Measurements from ENCODE around the gene RAC2.

Gene RAC2

DNA sequence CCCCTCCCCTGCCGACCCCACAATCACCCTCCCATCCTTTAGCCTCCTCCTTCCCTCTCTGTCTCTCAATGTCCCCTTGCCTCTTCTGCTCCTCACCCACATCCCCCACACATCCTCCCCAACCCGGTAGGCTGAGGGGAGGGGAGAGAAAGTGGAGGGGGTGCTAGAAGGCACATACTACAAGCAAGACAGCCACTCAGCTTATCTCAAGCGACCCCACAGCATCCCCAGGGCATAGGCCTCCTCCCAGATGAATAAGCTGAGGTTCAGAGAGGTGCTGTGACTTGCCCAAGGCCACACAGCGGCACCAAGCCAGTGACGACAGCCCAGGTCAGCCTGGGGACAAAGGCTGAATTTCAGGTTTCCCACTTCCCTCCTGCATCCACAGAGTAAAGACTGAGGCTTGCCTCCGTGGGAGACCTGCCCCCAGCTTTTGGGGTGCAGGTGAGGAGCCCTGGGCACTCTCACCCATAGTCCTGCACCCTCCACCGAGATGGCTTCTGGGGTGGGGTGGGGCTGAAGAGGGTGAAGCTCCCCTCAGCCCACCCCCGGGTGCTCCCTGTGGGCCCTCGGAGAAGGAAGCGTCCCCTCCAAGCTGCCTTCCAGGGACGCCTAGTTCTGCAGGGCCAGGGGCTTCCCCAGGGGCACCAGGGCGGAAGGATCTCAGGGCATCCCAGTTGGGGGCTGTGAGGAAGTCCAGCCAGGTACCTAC lies 511 bp downstream of the RAC2 start:
- no peak overlapping the region for H3K27ac ChIP-seq

DNA sequence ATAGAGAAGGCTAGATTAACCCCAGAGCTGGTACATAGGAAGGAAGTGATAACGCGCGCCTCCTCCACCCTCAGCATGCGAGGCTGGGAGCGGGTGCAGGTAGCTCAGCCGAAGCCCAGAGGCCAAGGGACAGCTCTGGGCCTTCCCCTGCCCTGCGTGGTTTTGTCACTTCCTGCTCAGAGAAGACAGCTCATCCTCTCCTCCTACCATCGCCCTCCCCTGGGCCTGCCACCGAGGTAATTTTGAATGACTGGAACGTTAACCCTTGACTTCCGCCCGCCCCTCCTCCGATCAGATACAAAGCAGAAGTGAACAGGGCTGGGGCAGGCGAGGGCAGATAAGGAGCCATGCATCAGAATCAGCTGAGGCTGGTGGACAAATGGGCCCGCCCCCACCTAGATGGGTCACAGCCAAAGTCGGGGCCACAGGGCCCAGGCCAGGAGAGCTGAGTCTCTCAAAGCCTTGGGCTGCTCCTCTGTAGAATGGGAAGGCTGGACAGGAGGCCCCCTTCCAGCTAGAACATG lies 1.6 kb downstream of the RAC2 start:
- TF ChIP-seq, protein P1, sequence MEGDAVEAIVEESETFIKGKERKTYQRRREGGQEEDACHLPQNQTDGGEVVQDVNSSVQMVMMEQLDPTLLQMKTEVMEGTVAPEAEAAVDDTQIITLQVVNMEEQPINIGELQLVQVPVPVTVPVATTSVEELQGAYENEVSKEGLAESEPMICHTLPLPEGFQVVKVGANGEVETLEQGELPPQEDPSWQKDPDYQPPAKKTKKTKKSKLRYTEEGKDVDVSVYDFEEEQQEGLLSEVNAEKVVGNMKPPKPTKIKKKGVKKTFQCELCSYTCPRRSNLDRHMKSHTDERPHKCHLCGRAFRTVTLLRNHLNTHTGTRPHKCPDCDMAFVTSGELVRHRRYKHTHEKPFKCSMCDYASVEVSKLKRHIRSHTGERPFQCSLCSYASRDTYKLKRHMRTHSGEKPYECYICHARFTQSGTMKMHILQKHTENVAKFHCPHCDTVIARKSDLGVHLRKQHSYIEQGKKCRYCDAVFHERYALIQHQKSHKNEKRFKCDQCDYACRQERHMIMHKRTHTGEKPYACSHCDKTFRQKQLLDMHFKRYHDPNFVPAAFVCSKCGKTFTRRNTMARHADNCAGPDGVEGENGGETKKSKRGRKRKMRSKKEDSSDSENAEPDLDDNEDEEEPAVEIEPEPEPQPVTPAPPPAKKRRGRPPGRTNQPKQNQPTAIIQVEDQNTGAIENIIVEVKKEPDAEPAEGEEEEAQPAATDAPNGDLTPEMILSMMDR (conservative IDR thresholded peaks at IDR 0.05) = no peak
- no peak for TF ChIP-seq ZFX (IDR thresholded peaks at IDR 0.05)

More for the DNA sequence above, 511 bp downstream of the RAC2 start:
- no peak for TF ChIP-seq ZFX (IDR thresholded peaks at IDR 0.05)
- TF ChIP-seq, protein P1 (conservative IDR thresholded peaks at IDR 0.05) = no peak

DNA sequence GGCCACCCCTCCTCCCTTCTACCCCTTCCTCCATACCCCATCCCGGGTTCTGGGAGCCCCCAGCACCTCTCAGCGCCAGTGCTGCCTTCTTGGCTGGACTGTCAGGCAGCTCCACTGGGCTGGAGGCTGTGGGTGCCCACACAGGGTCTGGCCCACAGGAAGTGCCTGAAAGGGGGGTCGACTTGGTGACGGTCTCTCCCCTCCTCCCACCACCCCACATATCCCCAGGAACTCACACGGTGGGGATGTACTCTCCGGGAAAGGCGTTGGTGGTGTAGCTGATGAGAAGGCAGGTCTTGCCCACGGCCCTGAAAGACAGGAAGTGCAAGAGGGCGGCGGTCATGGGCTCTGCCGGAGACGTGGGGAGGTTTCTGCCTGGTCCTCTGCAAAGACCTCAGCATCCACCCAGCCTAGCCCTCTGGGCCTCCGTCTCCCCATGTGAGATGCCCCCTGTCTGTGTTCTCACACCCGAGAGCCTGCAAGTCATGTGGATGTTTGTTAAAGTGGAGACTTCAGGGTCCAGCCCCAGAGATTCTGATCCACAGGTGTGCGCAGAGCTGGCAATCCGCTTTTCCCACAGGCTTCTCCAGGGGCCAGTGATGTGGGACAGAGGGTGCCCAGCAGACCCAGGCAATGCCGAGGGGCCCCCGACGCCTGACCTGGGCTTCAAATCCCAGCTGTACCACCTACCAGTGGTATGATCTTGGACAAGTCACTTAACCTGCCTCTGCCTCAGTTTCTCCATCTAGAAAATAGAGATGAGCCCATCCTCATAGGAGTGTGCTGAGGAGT lies 2.5 kb downstream of the RAC2 start:
- TF ChIP-seq, protein P1 (conservative IDR thresholded peaks at IDR 0.05) = no peak
- TF ChIP-seq ZFX (IDR thresholded peaks at IDR 0.05) = no peak
- H3K27ac ChIP-seq = no peak overlapping the region

More for the DNA sequence above, 1.6 kb downstream of the RAC2 start:
- H3K27ac ChIP-seq = no peak overlapping the region

DNA sequence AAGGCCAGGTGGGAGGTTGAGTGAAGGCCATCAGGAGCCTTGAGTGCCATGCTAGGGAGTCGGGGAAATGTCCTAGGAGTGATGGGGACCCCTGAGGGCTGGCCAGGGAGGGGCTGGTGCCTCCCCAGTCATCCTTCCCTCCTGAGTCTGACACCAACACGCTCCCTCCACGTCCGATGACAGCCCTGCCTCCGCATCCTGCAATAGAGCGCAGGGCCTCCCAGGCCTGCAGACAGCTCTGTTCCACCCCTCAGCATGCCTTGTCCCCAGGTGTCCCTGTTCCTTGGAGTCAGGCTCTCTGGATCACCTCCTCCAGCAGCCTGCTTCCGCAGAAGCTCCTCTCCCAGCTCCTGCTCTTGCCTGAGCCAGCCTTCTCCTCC lies 3.1 kb downstream of the RAC2 start:
- H3K27ac ChIP-seq = no peak overlapping the region
- TF ChIP-seq, protein P1 (conservative IDR thresholded peaks at IDR 0.05) = no peak
- no peak for TF ChIP-seq ZFX (IDR thresholded peaks at IDR 0.05)

DNA sequence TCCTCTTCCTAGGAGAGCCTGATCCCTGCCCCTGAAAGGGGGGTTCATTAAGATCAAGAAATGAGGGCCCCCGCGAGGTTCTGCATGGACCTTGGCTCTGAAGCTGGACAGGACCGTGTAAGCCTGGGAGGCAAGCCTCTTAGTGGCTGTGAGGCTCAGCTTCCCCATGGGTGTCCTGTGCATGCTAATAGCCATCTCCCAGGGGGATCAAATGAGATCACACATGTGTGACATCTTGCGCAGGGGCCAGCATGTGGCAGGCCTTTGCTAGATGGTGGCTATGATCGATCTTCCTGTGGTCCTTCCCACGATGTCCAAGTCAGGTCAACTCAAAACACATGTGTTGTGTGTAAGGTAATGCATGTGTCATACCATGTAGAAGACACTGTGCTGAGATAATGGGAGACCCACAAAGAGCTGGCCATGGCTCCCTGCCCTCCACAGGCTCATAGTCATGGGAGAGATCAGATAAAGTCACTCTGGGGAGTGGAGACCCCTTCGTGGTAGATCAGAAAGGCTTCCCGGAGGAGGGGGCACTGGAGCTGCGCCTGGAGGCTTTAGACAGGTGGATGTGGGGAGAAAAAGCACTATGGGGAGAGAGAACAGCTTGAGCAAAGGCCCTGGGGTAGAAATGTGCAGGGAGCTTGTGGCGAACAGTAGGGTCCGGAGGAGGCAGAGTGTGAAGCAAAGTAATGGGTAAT lies 3.7 kb downstream of the RAC2 start:
- TF ChIP-seq, protein P1 (conservative IDR thresholded peaks at IDR 0.05) = no peak
- TF ChIP-seq ZFX (IDR thresholded peaks at IDR 0.05) = no peak
- H3K27ac ChIP-seq = no peak overlapping the region

DNA sequence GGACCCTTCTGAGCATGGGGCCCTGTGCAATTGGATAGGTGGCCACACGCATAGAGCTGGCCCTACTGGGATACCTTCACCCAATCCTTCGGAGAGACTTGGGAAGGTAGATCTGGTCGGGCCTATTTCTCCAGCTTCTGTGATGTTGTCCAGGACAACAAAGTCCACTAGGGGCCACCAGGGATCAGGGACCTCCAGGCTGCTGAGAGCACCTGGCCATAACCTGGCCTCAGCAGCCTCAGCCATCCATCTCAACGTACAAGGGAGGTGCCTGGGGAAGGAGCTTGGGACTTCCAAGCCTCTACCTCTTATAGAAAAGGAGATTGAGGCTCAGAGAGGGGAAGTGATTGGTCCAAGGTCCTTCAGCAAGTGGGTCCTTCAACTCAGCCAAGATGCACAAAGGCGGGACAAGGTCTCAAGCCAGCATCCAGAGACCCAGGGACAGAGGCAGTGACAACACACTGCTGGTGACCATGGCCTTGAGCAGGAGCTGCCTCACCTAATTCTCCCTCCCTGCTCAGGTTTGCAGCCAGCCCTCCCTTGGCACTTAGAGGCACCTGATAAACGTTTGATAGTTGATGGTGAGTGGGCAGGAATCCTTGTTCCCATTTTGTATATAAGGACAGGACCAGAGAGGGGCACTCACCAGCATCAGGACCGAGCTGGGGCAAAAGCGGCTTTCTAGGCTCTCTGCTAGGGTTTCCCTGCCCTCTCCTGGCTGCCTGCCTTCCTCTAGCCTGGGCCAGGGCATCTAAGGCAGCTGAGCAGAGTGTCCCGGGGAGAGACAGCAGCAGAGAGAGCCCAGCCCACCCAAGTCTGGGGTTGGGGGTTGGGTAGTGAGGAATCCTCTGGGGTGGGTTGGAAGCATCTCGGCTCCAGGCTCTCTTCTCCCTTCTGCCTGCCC lies 4.5 kb downstream of the RAC2 start:
- no peak overlapping the region for H3K27ac ChIP-seq
- TF ChIP-seq, protein P1 (conservative IDR thresholded peaks at IDR 0.05) = no peak
- no peak for TF ChIP-seq ZFX (IDR thresholded peaks at IDR 0.05)

All from C4-2B (cell line).